A549 (cell line): ENCODE data around the gene KIF3B.

Source experiments
- CHD2 ChIP-seq: fragments of 150-350 bp; IDR thresholded peaks from 2 replicates; pipeline ENCODE4 v1.6.1; 2014; ENCODE audit warnings: low read length; ENCODE audit not compliant: partially characterized antibody
- CTCF ChIP-seq: fragments of >200 bp; sonication (Bioruptor Twin); formaldehyde crosslinking; IDR thresholded peaks from 3 replicates; pipeline ENCODE4 v1.5.1; 2016
- EHMT2 ChIP-seq: fragments of 200-600 bp; sonication (generic); IDR thresholded peaks from 2 replicates; pipeline ENCODE4 v1.6.1; 2016; ENCODE audit warnings: antibody characterized with exemption, low read depth, mild to moderate bottlenecking, moderate library complexity
- EP300 ChIP-seq, 2 experiments: fragments of >200 bp; sonication (Bioruptor Twin); formaldehyde crosslinking; IDR thresholded peaks; 2 replicates in 1 of 2; 3 replicates in 1 of 2; pipeline ENCODE4 v1.6.1; 2016 to 2017
- MAX ChIP-seq: IDR thresholded peaks from 2 replicates; pipeline ENCODE4 v1.6.1; 2012
- MAZ ChIP-seq: fragments of 150-350 bp; IDR thresholded peaks from 2 replicates; pipeline ENCODE4 v1.6.1; 2014; ENCODE audit warnings: antibody characterized with exemption, low read depth, low read length, borderline replicate concordance
- NR3C1 ChIP-seq: fragments of >200 bp; sonication (Bioruptor Twin); formaldehyde crosslinking; IDR thresholded peaks from 3 replicates; pipeline ENCODE4 v1.6.1; 2017
- POLR2A ChIP-seq: IDR thresholded peaks from 2 replicates; pipeline ENCODE4 v1.6.1; 2012; ENCODE audit warnings: mild to moderate bottlenecking, low read length
- RAD21 ChIP-seq, 2 experiments: fragments of >200 bp in 1 of 2; sonication (Bioruptor Twin) in 1 of 2; formaldehyde crosslinking in 1 of 2; IDR thresholded peaks in 1 of 2; conservative IDR thresholded peaks in 1 of 2; 2 replicates in 1 of 2; 3 replicates in 1 of 2; pipeline ENCODE4 v1.6.1; 2012 to 2018; ENCODE audit warnings: inconsistent platforms in 1 of 2
- RFX5 ChIP-seq: fragments of 450-650 bp; IDR thresholded peaks from 2 replicates; pipeline ENCODE4 v1.7.1; 2014; ENCODE audit warnings: antibody characterized with exemption, mild to moderate bottlenecking, moderate library complexity
- SMC3 ChIP-seq: fragments of >200 bp; sonication (Bioruptor Twin); formaldehyde crosslinking; IDR thresholded peaks from 3 replicates; pipeline ENCODE4 v1.6.1; 2018; ENCODE audit warnings: inconsistent platforms
- USF2 ChIP-seq: fragments of 450-650 bp; IDR thresholded peaks from 2 replicates; pipeline ENCODE4 v1.6.1; 2014; ENCODE audit warnings: antibody characterized with exemption

GRCh38 chr20:32368925-32369324 is 91.5 kb downstream of the KIF3B start:
- TF ChIP-seq CTCF = no peak
- no peak for TF ChIP-seq POLR2A
- no peak for TF ChIP-seq MAX
- TF ChIP-seq SMC3 = no peak
- TF ChIP-seq RFX5 = no peak
- no peak for TF ChIP-seq USF2
- no peak for TF ChIP-seq MAZ
- no peak for TF ChIP-seq EP300 (IDR thresholded peaks at IDR 0.05)
- no peak for TF ChIP-seq NR3C1
- no peak for TF ChIP-seq RAD21 (conservative IDR thresholded peaks at IDR 0.05 in 1 of 2, IDR thresholded peaks at IDR 0.05 in 1 of 2)
- no peak for TF ChIP-seq CHD2
- TF ChIP-seq EHMT2 = no peak
